ENCODE data around the gene ASB5. TPM values are rescaled to one million over a fixed set of nuclear protein-coding genes. Genes with fewer than 3 reads are reported as not detected.
"Not testable (repeated sequence)": the region's sequence is repeated elsewhere in the genome, so short reads cannot be mapped to it uniquely, and the experiment has no call there.

Gene ASB5
- total and polyA plus RNA-seq, 2 donors from 2014 or later = 0.25 to 0.37 TPM

DNA sequence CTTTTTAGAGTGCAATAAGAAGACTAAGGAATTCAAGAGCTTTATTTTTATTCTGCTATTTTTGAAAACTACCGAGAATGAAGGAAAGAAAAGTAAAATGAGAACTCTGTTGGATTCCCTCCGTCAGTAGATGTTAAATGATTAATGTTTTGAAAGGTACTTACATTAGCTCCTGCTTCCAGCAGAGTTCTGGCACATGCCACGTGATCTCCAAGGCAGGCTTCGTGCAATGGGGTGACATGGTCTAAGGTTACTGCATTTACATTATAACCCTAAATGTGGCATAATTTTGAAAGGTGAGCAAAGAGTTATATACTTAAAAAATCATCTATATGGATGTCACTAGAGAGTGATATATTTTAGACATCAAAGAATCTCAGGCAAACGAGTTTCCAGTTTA, 46.9 kb downstream of the ASB5 start:
- intact Hi-C loops (cut with DNase I) = no loop called here
- DNase-seq (no peak), FAIRE-seq (no peak)
- no peak overlapping the region for H3K9ac ChIP-seq (ENCODE audit: low read length in 3 of 3)
- no peaks in the 10 kb centered on the region for H3K9me3 ChIP-seq (ENCODE audit: control insufficient read depth in 2 of 3, insufficient read depth in 1 of 3, low read length in 3 of 3)
- H3K4me3 ChIP-seq (ENCODE audit: low read length in 3 of 3) = no peak overlapping the region
- TF ChIP-seq, protein P1, sequence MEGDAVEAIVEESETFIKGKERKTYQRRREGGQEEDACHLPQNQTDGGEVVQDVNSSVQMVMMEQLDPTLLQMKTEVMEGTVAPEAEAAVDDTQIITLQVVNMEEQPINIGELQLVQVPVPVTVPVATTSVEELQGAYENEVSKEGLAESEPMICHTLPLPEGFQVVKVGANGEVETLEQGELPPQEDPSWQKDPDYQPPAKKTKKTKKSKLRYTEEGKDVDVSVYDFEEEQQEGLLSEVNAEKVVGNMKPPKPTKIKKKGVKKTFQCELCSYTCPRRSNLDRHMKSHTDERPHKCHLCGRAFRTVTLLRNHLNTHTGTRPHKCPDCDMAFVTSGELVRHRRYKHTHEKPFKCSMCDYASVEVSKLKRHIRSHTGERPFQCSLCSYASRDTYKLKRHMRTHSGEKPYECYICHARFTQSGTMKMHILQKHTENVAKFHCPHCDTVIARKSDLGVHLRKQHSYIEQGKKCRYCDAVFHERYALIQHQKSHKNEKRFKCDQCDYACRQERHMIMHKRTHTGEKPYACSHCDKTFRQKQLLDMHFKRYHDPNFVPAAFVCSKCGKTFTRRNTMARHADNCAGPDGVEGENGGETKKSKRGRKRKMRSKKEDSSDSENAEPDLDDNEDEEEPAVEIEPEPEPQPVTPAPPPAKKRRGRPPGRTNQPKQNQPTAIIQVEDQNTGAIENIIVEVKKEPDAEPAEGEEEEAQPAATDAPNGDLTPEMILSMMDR (IDR thresholded peaks at IDR 0.05; ENCODE audit: borderline replicate concordance, extremely low read depth, insufficient read depth) = no peak
- no peaks in the 10 kb centered on the region for H3K4me1 ChIP-seq (ENCODE audit: control insufficient read depth in 2 of 3, insufficient read depth in 2 of 3, low read depth in 1 of 3, low read length in 3 of 3)
- no peak overlapping the region for H3K27ac ChIP-seq (ENCODE audit: low read depth in 2 of 2, low read length in 2 of 2)
- H3K27me3 ChIP-seq (ENCODE audit: control insufficient read depth, insufficient read depth, low read length) = no peaks in the 10 kb centered on the region
- H3K36me3 ChIP-seq (ENCODE audit: control insufficient read depth in 2 of 3, insufficient read depth in 3 of 3, low read length in 3 of 3) = no peaks in the 10 kb centered on the region

DNA sequence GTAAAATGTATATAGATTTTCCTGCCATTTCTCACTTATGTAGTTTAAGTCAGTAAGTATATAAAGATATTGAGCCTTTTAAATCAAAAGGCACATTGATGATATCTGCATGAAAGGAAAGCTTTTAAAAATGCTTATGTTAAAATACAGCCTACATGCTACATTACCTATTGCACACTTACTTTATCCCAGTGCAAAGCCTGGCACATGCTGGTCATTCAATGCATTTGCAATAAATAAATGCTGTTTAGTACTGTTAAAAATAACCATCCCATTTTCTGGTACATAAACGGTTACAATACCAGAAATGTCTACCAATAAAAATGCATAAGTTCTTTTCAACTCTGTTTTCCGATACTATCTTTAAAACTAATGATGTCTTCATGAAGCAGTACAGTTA, 51.5 kb downstream of the ASB5 start:
- Histone ChIP-seq H3K9me3 (ENCODE audit: control insufficient read depth in 2 of 3, insufficient read depth in 1 of 3, low read length in 3 of 3) (peaks cover 0 to under 1% (median 0%) of the 10 kb centered on the region in 3 donors), H3K36me3 (ENCODE audit: control insufficient read depth in 2 of 3, insufficient read depth in 3 of 3, low read length in 3 of 3) (no peaks in the 10 kb centered on the region), H3K27me3 (ENCODE audit: control insufficient read depth, insufficient read depth, low read length) (no peaks in the 10 kb centered on the region), H3K27ac (ENCODE audit: low read depth in 2 of 2, low read length in 2 of 2) (no peak overlapping the region), H3K4me1 (ENCODE audit: control insufficient read depth in 2 of 3, insufficient read depth in 2 of 3, low read depth in 1 of 3, low read length in 3 of 3) (no peaks in the 10 kb centered on the region), H3K4me3 (ENCODE audit: low read length in 3 of 3) (no peak overlapping the region), H3K9ac (ENCODE audit: low read length in 3 of 3) (no peak overlapping the region)
- no peak for DNase-seq
- TF ChIP-seq, protein P1 (IDR thresholded peaks at IDR 0.05; ENCODE audit: borderline replicate concordance, extremely low read depth, insufficient read depth) = no peak
- intact Hi-C loops (cut with DNase I) = no loop called here
- FAIRE-seq = no peak

DNA sequence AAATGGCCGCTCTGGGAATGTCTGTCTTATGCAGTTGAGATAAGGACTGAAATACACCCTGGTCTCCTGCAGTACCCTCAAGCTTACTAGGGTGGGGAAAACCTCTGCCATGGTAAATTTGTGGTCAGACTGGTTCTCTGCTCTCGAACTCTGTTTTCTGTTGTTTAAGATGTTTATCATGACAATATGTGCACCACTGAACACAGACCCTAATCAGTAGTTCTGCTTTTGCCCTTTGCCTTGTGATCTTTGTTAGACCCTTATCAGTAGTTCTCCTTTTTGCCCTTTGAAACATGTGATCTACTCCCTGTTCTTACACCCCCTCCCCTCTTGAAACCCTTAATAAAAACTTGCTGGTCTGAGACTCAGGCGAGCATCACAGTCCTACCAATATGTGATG, 56.7 kb downstream of the ASB5 start:
- not testable (repeated sequence) for H3K27ac ChIP-seq (ENCODE audit: low read depth in 2 of 2, low read length in 2 of 2)

DNA sequence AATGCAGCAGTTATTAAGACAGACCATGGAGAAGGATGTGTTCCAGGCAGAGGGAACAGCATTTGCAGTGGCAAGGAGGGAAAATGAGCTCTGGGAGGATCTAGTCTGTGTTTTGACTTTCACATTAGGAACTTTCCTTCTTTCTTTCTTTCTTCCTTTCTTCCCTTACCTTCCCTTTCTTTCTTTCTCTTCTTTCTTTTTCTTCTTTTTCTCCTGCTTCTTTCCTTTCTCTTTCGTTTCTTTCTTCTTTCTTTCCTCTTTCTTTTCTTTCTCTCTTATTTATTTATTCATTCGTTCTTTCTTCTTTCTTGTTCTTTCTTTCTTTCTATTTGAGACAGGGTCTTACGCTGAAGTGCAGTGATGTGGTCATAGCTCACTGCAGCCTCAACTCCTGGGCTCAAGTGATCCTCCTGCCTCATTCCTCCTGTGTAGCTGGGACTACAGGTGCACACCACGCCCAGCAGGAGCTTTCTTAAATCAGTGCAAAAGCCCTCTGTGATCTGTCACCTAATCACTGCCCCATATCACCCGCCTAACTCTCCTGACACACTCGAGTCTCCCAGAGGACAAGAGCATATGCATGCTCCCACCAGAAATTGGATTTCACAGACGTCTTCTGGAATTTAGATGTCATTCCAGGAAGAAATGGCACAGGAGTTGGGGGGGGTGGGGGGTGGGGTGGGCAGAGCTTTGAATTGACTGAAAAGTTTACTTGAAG, 58.3 kb downstream of the ASB5 start:
- Histone ChIP-seq H3K36me3 (ENCODE audit: control insufficient read depth in 2 of 3, insufficient read depth in 3 of 3, low read length in 3 of 3) (no peaks in the 10 kb centered on the region), H3K9me3 (ENCODE audit: control insufficient read depth in 2 of 3, insufficient read depth in 1 of 3, low read length in 3 of 3) (peaks cover 0 to 3% (median 0%) of the 10 kb centered on the region in 3 donors), H3K27me3 (ENCODE audit: control insufficient read depth, insufficient read depth, low read length) (no peaks in the 10 kb centered on the region), H3K4me1 (ENCODE audit: control insufficient read depth in 2 of 3, insufficient read depth in 2 of 3, low read depth in 1 of 3, low read length in 3 of 3) (no peaks in the 10 kb centered on the region), H3K4me3 (ENCODE audit: low read length in 3 of 3) (no peak overlapping the region), H3K27ac (ENCODE audit: low read depth in 2 of 2, low read length in 2 of 2) (no peak overlapping the region), H3K9ac (ENCODE audit: low read length in 3 of 3) (no peak overlapping the region)
- TF ChIP-seq, protein P1 (IDR thresholded peaks at IDR 0.05; ENCODE audit: borderline replicate concordance, extremely low read depth, insufficient read depth) = no peak
- DNase-seq = no peak
- no peak for FAIRE-seq
- intact Hi-C loops (cut with DNase I) = no loop called here

More for the DNA sequence above, 56.7 kb downstream of the ASB5 start:
- H3K36me3 ChIP-seq (ENCODE audit: control insufficient read depth in 2 of 3, insufficient read depth in 3 of 3, low read length in 3 of 3); DNase-seq; H3K9me3 ChIP-seq (ENCODE audit: control insufficient read depth in 2 of 3, insufficient read depth in 1 of 3, low read length in 3 of 3); H3K9ac ChIP-seq (ENCODE audit: low read length in 3 of 3); H3K4me3 ChIP-seq (ENCODE audit: low read length in 3 of 3); intact Hi-C loops (cut with DNase I); FAIRE-seq; H3K4me1 ChIP-seq (ENCODE audit: control insufficient read depth in 2 of 3, insufficient read depth in 2 of 3, low read depth in 1 of 3, low read length in 3 of 3); H3K27me3 ChIP-seq (ENCODE audit: control insufficient read depth, insufficient read depth, low read length): not testable (repeated sequence)

Measured in kidney (tissue), 14 donors.